HepG2 (cell line): ENCODE results near the gene LMAN2.

Experiments used
- HOXA7 ChIP-seq: sonication (generic); formaldehyde crosslinking; IDR thresholded peaks from 2 replicates; pipeline ENCODE4 v1.8.1; 2022; ENCODE audit warnings: mild to moderate bottlenecking, missing genetic modification reagents, moderate library complexity
- ZNF354B ChIP-seq: sonication (generic); formaldehyde crosslinking; IDR thresholded peaks from 2 replicates; pipeline ENCODE4 v1.8.0; 2022; ENCODE audit warnings: mild to moderate bottlenecking, missing genetic modification reagents
- ZNF496 ChIP-seq: sonication (generic); formaldehyde crosslinking; IDR thresholded peaks from 2 replicates; pipeline ENCODE4 v1.8.1; 2023; ENCODE audit warnings: mild to moderate bottlenecking, moderate library complexity, missing genetic modification reagents; ENCODE audit not compliant: insufficient replicate concordance
- ZNF710 ChIP-seq: sonication (generic); formaldehyde crosslinking; IDR thresholded peaks from 2 replicates; pipeline ENCODE4 v1.5.0; 2020; ENCODE audit warnings: mild to moderate bottlenecking, missing genetic modification reagents, borderline replicate concordance

- TF ChIP-seq ZNF496 (CRISPR knock-in tag) (no peak), HOXA7 (CRISPR knock-in tag) (no peak), ZNF710 (no peak), ZNF354B (no peak)
These were observed 2.2 kb downstream of the LMAN2 start for GRCh38 chr5:177349362-177349647.
